ENCODE data around the gene AHCTF1.

DNA sequence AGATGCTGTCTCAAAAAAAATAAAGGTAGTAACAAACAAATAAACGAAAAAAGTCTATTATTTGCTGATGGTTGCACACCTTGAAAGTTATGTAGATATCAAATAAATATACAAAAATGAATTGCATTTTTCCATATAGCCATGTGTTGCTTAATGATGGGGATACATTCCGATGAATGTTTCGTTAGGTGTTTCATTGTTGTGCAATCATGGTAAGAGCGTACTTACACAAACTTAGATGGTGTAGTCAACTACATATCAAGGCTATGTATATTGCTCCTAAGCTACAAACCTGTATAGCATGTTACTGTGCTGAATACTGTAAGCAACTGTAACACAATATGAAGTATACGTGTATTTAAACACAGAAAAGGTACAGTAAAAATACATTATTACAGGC lies 34.4 kb downstream of the AHCTF1 start:
- no peak for TF ChIP-seq EZH2phosphoT487 (IDR thresholded peaks at IDR 0.05; ENCODE audit: low read depth)
- TF ChIP-seq, protein P1, sequence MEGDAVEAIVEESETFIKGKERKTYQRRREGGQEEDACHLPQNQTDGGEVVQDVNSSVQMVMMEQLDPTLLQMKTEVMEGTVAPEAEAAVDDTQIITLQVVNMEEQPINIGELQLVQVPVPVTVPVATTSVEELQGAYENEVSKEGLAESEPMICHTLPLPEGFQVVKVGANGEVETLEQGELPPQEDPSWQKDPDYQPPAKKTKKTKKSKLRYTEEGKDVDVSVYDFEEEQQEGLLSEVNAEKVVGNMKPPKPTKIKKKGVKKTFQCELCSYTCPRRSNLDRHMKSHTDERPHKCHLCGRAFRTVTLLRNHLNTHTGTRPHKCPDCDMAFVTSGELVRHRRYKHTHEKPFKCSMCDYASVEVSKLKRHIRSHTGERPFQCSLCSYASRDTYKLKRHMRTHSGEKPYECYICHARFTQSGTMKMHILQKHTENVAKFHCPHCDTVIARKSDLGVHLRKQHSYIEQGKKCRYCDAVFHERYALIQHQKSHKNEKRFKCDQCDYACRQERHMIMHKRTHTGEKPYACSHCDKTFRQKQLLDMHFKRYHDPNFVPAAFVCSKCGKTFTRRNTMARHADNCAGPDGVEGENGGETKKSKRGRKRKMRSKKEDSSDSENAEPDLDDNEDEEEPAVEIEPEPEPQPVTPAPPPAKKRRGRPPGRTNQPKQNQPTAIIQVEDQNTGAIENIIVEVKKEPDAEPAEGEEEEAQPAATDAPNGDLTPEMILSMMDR (IDR thresholded peaks at IDR 0.05; ENCODE audit: low read depth, low read length) = no peak

All from OCI-LY3 (cell line).